ENCODE data around the gene REC8. TPM values are rescaled to one million over a fixed set of nuclear protein-coding genes. Genes with fewer than 3 reads are reported as not detected.

The REC8 gene
- total RNA-seq, 2 donors from 2014 or later = 5.6 to 25.4 TPM

GRCh38 chr14:24189460-24189859 lies 17.6 kb downstream of the REC8 start:
- Histone ChIP-seq H3K27ac (no peak overlapping the region), H3K9me3 (no peaks in the 10 kb centered on the region), H3K27me3 (replicated peaks; ENCODE audit: insufficient read depth) (no peaks in the 10 kb centered on the region), H3K4me1 (replicated peaks) (peaks cover 4% of the 10 kb centered on the region), H3K36me3 (peaks cover 0 to 17% of the 10 kb centered on the region in 2 donors), H3K4me3 (no peak overlapping the region)
- DNase-seq (ENCODE audit: low spot score) = no peak
- TF ChIP-seq POLR2AphosphoS5 (IDR thresholded peaks at IDR 0.05) = no peak
- no peak for TF ChIP-seq CTCF (IDR thresholded peaks at IDR 0.05)
- no peak for TF ChIP-seq POLR2A (IDR thresholded peaks at IDR 0.05)
- intact Hi-C loops (cut with DNase I) = no loop called here
- WGBS = 93% methylated on average over 9 of the region's 9 CpGs

- intact Hi-C loops (cut with DNase I) = no loop called here
- no peak for DNase-seq (ENCODE audit: low spot score)
- Histone ChIP-seq H3K27me3 (replicated peaks; ENCODE audit: insufficient read depth) (no peaks in the 10 kb centered on the region), H3K4me1 (replicated peaks) (peaks cover 4% of the 10 kb centered on the region), H3K9me3 (no peaks in the 10 kb centered on the region), H3K4me3 (no peak overlapping the region), H3K27ac (no peak overlapping the region), H3K36me3 (peaks cover 0 to 10% of the 10 kb centered on the region in 2 donors)
- TF ChIP-seq CTCF (IDR thresholded peaks at IDR 0.05) (no peak), POLR2A (IDR thresholded peaks at IDR 0.05) (no peak), POLR2AphosphoS5 (IDR thresholded peaks at IDR 0.05) (no peak)
- 92% methylated on average over 10 of the region's 10 CpGs for WGBS
These were observed 18.5 kb downstream of the REC8 start for GRCh38 chr14:24190416-24190815.

- WGBS = 95% methylated on average over 15 of the region's 15 CpGs
- intact Hi-C loops (cut with DNase I) = no loop called here
These were observed 21.1 kb downstream of the REC8 start for GRCh38 chr14:24192933-24193332.

GRCh38 chr14:24194186-24194872 lies 22.4 kb downstream of the REC8 start:
- Histone ChIP-seq H3K4me1 (replicated peaks) (no peaks in the 10 kb centered on the region), H3K4me3 (peak overlapping the region; percentile 56 to 85), H3K9me3 (no peaks in the 10 kb centered on the region), H3K27me3 (replicated peaks; ENCODE audit: insufficient read depth) (no peaks in the 10 kb centered on the region), H3K36me3 (no peaks in the 10 kb centered on the region), H3K27ac (peak overlapping the region; percentile 89 to 92)
- WGBS = 81% methylated on average over 7 of the region's 7 CpGs
- no peak for DNase-seq (ENCODE audit: low spot score)
- intact Hi-C loops (cut with DNase I) = no loop called here
- TF ChIP-seq POLR2AphosphoS5 (IDR thresholded peaks at IDR 0.05) (no peak), CTCF (IDR thresholded peaks at IDR 0.05) (no peak)

More at GRCh38 chr14:24192933-24193332, 21.1 kb downstream of the REC8 start:
- no peaks in the 10 kb centered on the region for H3K4me1 ChIP-seq (replicated peaks)
- no peak for DNase-seq (ENCODE audit: low spot score)
- no peaks in the 10 kb centered on the region for H3K9me3 ChIP-seq
- TF ChIP-seq POLR2AphosphoS5 (IDR thresholded peaks at IDR 0.05) = no peak
- no peak for TF ChIP-seq CTCF (IDR thresholded peaks at IDR 0.05)
- no peak for TF ChIP-seq POLR2A (IDR thresholded peaks at IDR 0.05)
- H3K27me3 ChIP-seq (replicated peaks; ENCODE audit: insufficient read depth) = no peaks in the 10 kb centered on the region
- H3K4me3 ChIP-seq = no peak overlapping the region
- H3K27ac ChIP-seq = no peak overlapping the region
- H3K36me3 ChIP-seq = no peaks in the 10 kb centered on the region

GRCh38 chr14:24194873-24195185 lies 22.9 kb downstream of the REC8 start:
- WGBS = 40% methylated on average over 8 of the region's 8 CpGs
- no peaks in the 10 kb centered on the region for H3K4me1 ChIP-seq (replicated peaks)
- no peak for TF ChIP-seq POLR2AphosphoS5 (IDR thresholded peaks at IDR 0.05)
- TF ChIP-seq POLR2A (IDR thresholded peaks at IDR 0.05) = no peak
- no peak for TF ChIP-seq CTCF (IDR thresholded peaks at IDR 0.05)

More at GRCh38 chr14:24194873-24195185, 22.9 kb downstream of the REC8 start:
- intact Hi-C loops (cut with DNase I) = no loop called here
- Histone ChIP-seq H3K27ac (peak overlapping the region; percentile 89 to 92), H3K36me3 (no peaks in the 10 kb centered on the region), H3K27me3 (replicated peaks; ENCODE audit: insufficient read depth) (no peaks in the 10 kb centered on the region), H3K9me3 (no peaks in the 10 kb centered on the region), H3K4me3 (peak overlapping the region; percentile 56 to 85)
- DNase-seq (ENCODE audit: low spot score) = no peak

Data from prostate gland (tissue), 2 donors.